Neural cell (in vitro differentiated cells): Measurements from ENCODE around the gene SPATA19.

Experiments
- EP300 ChIP-seq: fragments of 450-650 bp; conservative IDR thresholded peaks from 2 replicates; pipeline ENCODE4 v1.6.1; 2014; ENCODE audit warnings: antibody characterized with exemption, mild to moderate bottlenecking, moderate library complexity; ENCODE audit not compliant: poor library complexity, severe bottlenecking
- EZH2 ChIP-seq: fragments of 200-600, 300-800 bp; shearing (Covaris generic), sonication (generic); IDR thresholded peaks from 2 replicates; pipeline ENCODE4 v1.6.1; 2014; ENCODE audit warnings: antibody characterized with exemption, low read length, borderline replicate concordance, mild to moderate bottlenecking; ENCODE audit not compliant: insufficient read depth, poor library complexity, severe bottlenecking
- POLR2AphosphoS5 ChIP-seq: IDR thresholded peaks from 2 replicates; pipeline ENCODE4 v1.6.1; 2012
- RAD21 ChIP-seq: fragments of 450-650 bp; conservative IDR thresholded peaks from 2 replicates; pipeline ENCODE4 v1.6.1; 2014; ENCODE audit warnings: antibody characterized with exemption, mild to moderate bottlenecking, moderate library complexity
- REST ChIP-seq: IDR thresholded peaks from 2 replicates; pipeline ENCODE4 v1.6.1; 2012; ENCODE audit warnings: borderline replicate concordance
- SMC3 ChIP-seq: fragments of 450-650 bp; conservative IDR thresholded peaks from 2 replicates; pipeline ENCODE4 v1.6.1; 2014; ENCODE audit warnings: antibody characterized with exemption, mild to moderate bottlenecking, moderate library complexity; ENCODE audit not compliant: poor library complexity
- TF ChIP-seq, protein P1 (sequence below): fragments of 450-650 bp; IDR thresholded peaks from 2 replicates; pipeline ENCODE4 v1.5.1; 2014; ENCODE audit warnings: antibody characterized with exemption, mild to moderate bottlenecking, moderate library complexity; ENCODE audit not compliant: poor library complexity, severe bottlenecking

DNA sequence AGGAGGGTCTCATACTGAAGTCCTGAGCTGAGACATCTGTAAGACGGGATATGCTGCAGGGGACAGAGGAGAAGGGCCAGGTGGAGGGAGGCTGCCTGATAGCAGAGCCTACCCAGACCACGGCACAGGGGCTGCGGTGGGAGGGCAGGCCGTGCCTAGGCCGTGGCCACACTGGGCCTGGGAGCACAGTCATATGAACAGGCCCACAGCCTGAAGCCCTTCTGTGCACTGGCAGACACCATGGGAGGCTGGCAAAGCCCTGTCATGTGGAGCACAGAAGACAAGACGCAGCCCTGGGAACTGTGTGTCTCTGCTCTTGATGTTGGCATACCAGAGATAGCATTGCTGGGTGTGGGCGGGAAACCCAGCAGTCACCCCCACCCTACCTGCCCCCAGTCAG is 3.3 kb downstream of the SPATA19 start:
- TF ChIP-seq REST (no peak), EZH2 (no peak), RAD21 (no peak), POLR2AphosphoS5 (no peak), EP300 (no peak), SMC3 (no peak)
- TF ChIP-seq, protein P1, sequence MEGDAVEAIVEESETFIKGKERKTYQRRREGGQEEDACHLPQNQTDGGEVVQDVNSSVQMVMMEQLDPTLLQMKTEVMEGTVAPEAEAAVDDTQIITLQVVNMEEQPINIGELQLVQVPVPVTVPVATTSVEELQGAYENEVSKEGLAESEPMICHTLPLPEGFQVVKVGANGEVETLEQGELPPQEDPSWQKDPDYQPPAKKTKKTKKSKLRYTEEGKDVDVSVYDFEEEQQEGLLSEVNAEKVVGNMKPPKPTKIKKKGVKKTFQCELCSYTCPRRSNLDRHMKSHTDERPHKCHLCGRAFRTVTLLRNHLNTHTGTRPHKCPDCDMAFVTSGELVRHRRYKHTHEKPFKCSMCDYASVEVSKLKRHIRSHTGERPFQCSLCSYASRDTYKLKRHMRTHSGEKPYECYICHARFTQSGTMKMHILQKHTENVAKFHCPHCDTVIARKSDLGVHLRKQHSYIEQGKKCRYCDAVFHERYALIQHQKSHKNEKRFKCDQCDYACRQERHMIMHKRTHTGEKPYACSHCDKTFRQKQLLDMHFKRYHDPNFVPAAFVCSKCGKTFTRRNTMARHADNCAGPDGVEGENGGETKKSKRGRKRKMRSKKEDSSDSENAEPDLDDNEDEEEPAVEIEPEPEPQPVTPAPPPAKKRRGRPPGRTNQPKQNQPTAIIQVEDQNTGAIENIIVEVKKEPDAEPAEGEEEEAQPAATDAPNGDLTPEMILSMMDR = no peak
